Dermis blood vessel endothelial cell (primary cell): Measurements from ENCODE around the gene ZNF557. TPM values are rescaled to one million over a fixed set of nuclear protein-coding genes. Genes with fewer than 3 reads are reported as not detected.
A peak's percentile ranks its signal among the peaks of the same experiment; 100 is the strongest.
"Not testable (repeated sequence)": the region's sequence is repeated elsewhere in the genome, so short reads cannot be mapped to it uniquely, and the experiment has no call there.

Experiments
- DNase-seq: peaks from one replicate; pipeline ENCODE4 v3.0.0; 2010
- total RNA-seq: library from RNA; depleted of rRNA; stranded (reverse); fragments of >200 nt; gene quantifications from 2 replicates; pipeline ENCODE4 v1.2.3, GENCODE V29; 2014

ZNF557 gene
- total RNA-seq, result 14.9 and 22.3 TPM in 2 replicates

DNA sequence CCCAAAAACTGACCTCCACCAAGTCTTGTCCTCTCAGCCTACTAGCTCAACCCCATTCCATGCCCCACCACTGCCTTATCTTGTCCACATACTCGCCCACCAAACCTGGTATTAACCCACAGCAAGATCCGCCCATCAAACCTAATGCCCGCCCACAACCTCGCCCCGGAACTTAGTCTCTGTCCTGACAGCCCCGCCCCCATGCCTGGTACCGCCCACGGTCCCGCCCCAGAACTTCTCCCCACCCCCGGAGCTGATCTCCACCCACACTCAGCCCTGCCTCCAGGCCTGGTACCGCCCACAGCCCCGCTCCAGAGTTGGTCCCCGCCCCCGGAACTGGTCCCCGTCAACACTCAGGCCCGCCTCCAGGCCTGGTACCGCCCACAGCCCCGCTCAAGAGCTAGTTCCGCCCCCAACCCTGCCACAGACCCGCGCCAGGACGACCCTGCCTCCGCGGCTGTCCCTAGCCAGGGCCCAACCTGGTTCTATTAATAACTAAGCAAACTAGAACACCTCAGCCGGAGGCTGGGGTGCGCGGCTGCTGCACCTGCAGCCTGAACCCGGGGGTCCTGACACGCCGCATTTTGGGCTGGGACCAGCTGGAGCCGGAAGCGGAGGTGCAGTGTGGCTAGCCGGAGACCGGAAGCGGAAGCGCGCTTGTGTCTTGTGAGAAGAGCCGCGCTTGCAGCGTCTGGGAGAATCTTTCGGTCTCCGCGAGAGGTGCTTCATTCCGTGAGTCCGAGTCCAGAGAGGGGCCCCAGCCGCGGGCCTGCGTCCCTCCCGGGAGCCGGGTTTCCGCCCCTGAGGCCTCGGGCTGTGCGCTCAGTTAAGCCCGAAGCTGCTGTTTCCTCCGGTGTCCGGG, at the start of gene ZNF557:
Gene ZNF557, plus strand, starts transcription at position 662 of the 862 bp plus-strand sequence. CDS start 5,372 bp downstream, outside the sequence.
- DNase-seq, result peak; percentile 98

DNA sequence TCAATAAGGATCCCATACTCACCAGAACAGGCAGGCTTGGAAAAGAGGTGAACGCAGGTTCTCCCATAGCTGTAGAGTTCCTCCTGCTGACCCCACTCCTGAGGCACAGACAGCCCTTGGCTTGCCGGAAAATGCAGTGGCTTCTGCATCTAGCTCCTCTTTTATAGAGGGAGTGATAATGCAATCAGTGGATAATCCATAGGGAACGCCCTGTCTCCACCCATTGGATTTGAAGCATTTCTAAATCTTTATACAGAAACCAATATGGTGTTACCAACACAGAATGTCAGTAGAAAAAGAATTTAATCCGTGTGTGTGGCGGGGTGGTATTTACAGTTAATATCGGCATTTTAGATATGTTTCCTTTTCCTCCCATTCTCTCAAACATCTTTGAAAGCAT, 48.2 kb upstream of the ZNF557 start, which contains the start of gene MBD3L2B:
Gene MBD3L2B, minus strand, starts transcription at position 101 of the 400 bp plus-strand sequence. Its CDS starts 34 bp downstream, at position 67.
- not testable (repeated sequence) for DNase-seq

DNA sequence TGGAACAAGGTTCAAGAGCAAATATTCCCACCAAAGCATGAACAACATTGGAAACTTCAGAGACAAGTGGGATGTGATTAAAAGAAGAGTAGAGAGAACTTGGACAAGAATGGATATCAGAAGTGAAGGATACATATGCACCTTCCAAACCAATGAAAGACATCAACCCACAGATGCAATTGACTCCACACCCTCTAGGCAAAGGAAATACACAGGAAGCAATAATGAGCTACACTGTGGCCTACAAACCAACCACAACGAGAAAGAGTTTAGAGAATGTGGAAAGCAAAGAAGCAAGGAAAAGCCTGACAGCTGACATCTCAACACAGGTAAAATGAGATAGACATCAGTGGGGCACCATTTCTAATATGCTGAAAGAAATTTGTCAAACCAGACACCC, 40.7 kb upstream of the ZNF557 start:
- not testable (repeated sequence) for DNase-seq

DNA sequence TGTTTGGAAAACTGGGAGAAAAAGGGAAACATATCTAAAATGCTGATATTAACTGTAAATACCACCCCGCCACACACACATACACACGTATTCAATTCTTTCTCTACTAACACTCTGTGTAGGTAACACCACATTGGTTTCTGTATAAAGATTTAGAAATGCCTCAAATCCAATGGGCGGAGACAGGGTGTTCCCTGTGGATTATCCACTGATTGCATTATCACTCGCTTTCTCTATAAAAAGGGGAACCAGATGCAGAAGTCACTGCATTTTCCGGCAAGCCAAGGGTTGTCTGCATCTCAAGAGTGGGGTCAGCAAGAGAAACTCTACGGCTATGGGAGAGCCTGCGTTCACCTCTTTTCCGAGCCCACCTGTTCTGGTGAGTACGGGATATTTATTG, 39.2 kb upstream of the ZNF557 start, which contains the start of gene MBD3L5:
Gene MBD3L5, plus strand, starts transcription at position 301 of the 400 bp plus-strand sequence. Its CDS starts 34 bp downstream, at position 335.
- DNase-seq, result not testable (repeated sequence)

DNA sequence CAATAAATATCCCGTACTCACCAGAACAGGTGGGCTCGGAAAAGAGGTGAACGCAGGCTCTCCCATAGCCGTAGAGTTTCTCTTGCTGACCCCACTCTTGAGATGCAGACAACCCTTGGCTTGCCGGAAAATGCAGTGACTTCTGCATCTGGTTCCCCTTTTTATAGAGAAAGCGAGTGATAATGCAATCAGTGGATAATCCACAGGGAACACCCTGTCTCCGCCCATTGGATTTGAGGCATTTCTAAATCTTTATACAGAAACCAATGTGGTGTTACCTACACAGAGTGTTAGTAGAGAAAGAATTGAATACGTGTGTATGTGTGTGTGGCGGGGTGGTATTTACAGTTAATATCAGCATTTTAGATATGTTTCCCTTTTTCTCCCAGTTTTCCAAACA, 29.4 kb upstream of the ZNF557 start, which contains the start of gene MBD3L4:
Gene MBD3L4, minus strand, starts transcription at position 101 of the 400 bp plus-strand sequence. Its CDS starts 35 bp downstream, at position 66.
- not testable (repeated sequence) for DNase-seq

DNA sequence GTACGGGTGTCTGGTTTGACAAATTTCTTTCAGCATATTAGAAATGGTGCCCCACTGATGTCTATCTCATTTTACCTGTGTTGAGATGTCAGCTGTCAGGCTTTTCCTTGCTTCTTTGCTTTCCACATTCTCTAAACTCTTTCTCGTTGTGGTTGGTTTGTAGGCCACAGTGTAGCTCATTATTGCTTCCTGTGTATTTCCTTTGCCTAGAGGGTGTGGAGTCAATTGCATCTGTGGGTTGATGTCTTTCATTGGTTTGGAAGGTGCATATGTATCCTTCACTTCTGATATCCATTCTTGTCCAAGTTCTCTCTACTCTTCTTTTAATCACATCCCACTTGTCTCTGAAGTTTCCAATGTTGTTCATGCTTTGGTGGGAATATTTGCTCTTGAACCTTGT, 27.9 kb upstream of the ZNF557 start:
- DNase-seq, result not testable (repeated sequence)

DNA sequence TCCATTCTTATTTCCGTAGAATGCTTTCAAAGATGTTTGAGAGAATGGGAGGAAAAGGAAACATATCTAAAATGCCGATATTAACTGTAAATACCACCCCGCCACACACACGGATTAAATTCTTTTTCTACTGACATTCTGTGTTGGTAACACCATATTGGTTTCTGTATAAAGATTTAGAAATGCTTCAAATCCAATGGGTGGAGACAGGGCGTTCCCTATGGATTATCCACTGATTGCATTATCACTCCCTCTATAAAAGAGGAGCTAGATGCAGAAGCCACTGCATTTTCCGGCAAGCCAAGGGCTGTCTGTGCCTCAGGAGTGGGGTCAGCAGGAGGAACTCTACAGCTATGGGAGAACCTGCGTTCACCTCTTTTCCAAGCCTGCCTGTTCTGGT, 20.5 kb upstream of the ZNF557 start, which contains the start of gene MBD3L2:
Gene MBD3L2, plus strand, starts transcription at position 301 of the 400 bp plus-strand sequence. Its CDS starts 53 bp downstream, at position 354.
- DNase-seq, result not testable (repeated sequence)

DNA sequence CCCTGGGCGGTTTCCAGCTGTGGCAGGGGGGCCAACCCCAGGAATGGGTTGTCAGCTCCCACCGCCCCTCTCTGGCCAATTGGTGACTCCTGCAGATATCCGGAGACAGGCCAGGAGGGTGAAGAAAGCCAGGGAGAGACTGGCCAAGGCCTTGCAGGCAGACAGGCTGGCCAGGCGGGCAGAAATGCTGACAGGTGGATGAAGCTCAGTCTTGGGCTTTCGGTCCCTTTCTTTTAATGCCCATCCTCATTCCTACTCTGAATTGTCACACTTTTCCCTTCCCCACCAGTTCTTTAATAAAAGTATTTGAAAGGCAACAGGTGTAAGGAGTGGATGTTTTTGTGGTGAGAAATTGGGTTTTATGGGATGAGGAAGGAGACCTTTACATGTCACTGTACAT, 18.1 kb upstream of the ZNF557 start:
- not testable (repeated sequence) for DNase-seq

DNA sequence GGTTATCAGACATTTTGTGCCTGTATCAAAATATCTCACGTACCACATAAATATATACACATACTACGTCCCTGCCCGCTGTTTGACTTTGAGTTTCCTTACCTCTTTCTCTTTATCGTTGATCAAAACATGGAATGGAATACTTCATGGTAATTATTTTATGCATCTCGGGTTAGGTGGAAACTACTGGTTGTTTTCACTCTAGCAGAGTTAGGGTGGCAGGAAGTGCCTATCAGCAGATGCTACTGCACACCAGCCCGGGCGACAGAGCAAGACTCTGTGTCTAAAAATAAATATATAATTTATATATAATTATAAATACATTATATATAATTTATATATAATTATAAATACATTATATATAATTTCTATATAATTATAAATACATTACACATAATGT, 16.6 kb upstream of the ZNF557 start:
- not testable (repeated sequence) for DNase-seq

DNA sequence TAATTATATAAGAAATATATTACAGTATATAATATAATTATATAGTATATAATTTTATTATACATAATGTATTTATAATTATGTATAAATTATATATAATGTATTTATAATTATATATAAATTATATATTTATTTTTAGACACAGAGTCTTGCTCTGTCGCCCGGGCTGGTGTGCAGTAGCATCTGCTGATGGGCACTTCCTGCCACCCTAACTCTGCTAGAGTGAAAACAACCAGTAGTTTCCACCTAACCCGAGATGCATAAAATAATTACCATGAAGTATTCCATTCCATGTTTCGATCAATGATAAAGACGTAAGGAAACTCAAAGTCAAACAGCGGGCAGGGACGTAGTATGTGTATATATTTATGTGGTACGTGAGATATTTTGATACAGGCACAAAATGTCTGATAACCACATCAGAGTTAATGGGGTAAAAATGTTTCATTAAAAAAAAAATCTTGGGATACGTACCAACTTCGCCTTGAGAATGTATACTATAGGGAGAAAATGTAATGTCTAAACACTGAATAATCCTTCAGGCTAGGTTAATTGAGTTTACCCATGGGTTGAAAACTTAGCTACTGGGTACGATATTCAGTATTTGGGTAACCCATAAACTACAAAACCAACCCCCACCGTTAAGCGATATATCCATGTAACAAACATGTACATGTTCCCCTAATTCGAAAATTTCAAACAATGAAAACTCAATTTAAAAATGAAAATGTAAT, 14.7 kb upstream of the ZNF557 start:
- DNase-seq, result not testable (repeated sequence)

DNA sequence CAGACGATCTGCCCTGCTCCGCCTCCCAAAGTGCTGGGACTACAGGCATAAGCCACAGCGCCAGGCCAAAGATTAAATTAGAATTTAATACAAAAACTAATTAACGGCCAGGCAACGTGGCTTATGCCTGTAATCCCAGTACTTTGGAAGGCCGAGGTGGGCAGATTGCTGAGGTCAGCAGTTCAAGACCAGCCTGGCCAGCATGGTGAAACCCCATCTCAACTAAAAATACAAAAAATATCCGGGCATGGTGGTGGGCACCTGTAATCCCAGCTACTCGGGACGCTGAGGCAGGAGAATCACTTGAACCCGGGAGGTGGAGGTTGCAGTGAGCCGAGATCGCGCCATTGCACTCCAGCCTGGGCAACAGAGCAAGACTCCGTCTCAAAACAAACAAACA, 13.8 kb upstream of the ZNF557 start:
- not testable (repeated sequence) for DNase-seq

DNA sequence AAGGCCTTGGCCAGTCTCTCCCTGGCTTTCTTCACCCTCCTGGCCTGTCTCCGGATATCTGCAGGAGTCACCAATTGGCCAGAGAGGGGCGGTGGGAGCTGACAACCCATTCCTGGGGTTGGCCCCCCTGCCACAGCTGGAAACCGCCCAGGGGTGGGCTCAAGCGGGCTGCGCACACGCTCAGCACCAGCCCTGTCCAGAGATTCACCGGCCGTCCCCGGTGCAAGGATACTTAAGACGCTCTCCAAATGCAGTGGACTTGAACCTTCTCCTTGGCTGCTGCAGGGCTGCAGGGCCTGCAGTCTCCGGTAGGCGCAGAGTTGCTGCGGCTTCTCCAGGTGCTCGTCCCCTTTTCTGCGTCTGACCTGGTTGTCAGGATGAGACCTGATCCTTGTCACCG, 13.1 kb upstream of the ZNF557 start:
- not testable (repeated sequence) for DNase-seq

DNA sequence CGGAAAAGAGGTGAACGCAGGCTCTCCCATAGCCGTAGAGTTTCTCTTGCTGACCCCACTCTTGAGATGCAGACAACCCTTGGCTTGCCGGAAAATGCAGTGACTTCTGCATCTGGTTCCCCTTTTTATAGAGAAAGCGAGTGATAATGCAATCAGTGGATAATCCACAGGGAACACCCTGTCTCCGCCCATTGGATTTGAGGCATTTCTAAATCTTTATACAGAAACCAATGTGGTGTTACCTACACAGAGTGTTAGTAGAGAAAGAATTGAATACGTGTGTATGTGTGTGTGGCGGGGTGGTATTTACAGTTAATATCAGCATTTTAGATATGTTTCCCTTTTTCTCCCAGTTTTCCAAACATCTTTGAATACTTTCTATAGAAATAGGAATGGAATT, 10.9 kb upstream of the ZNF557 start, which contains the start of gene MBD3L3:
Gene MBD3L3, minus strand, starts transcription at position 101 of the 400 bp plus-strand sequence. Its CDS starts 71 bp downstream, at position 30.
- DNase-seq, result not testable (repeated sequence)

DNA sequence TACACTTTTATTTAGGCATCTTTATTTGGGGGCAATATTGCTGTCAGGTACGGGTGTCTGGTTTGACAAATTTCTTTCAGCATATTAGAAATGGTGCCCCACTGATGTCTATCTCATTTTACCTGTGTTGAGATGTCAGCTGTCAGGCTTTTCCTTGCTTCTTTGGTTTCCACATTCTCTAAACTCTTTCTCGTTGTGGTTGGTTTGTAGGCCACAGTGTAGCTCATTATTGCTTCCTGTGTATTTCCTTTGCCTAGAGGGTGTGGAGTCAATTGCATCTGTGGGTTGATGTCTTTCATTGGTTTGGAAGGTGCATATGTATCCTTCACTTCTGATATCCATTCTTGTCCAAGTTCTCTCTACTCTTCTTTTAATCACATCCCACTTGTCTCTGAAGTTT, 9.5 kb upstream of the ZNF557 start:
- DNase-seq, result not testable (repeated sequence)

DNA sequence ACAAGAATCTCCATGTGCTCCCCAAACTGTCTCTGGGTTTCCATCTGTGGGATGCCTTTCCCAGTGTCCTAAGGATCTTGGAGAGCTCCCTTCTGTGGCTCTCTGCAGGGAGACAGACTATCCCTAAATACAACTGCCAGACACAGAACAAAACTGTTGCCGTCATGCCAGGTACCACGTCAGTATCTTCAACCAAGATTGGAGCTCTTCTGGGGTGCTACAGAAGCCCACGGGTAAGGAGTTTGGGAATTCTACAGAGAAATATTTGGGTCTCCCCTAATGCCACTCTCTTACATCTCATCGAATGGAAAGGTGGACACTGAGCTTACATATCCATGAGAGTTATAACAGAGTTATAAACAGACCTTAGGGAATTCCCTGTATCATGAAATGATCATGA, 6.2 kb upstream of the ZNF557 start:
- DNase-seq, result no peak

DNA sequence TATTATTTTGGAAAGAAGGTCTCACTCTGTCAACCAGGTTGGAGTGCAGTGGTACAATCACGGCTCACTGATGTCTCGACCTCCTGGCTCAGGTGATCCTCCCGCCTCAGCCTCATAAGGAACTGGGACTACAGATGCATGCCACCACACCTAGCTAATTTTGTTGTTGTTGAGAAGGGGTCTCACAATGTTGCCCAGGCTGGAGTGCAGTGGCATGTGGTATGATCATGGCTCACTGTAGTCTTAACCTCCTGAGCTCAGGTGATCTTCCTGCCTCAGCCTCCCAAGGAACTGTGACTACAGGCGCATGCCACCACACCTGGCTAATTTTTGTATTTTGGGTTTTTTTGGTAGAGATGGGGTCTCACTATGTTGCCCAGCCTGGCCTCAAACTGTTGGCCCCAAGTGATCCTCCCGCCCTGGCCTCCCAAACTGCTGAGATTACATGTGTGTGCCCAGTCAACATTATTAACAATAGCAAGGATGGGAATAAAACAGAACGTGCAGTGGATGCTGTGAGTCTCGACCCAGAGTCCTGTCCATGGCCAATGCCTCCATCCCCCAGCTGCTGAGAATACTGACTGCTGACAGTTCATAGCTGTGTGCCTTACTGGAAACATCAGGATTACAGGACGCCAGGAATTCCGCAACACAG, 5.6 kb upstream of the ZNF557 start:
- no peak for DNase-seq

DNA sequence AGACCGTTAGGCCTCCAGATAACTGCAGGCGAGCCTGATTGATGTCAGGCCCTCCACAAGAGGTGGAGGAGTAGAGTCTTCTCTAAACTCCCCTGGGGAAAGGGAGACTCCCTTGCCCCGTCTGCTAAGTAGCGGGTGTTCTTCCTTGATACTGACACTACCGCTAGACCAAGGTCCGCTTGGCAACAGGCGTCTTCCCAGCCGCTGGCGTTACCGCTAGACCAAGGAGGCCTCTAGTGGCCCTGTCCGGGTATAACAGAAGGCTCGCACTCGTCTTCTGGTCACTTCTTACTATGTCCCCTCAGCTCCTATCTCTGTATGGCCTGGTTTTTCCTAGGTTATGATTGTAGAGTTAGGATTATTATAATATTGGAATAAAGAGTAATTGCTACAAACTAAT, 2.4 kb upstream of the ZNF557 start:
- DNase-seq, result peak; percentile 42

DNA sequence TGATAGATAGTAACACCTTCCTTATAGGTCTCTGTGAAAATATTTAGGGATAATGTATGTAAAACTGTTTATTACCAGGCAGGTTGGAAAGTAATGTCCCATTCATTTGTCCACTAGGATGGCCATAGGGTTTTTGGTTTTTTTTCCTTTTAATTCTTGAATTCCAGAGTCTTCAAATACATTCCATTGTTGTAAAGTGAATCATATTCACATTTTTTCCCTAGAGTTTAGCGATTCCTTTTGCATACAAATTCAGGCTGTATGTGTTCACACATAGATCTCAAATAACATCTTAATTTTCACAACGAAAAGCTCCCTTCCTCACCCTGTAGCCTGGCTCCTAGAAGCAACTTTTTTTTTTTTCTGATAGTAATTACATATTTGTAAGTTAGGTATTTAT, 1.8 kb upstream of the ZNF557 start:
- no peak for DNase-seq

DNA sequence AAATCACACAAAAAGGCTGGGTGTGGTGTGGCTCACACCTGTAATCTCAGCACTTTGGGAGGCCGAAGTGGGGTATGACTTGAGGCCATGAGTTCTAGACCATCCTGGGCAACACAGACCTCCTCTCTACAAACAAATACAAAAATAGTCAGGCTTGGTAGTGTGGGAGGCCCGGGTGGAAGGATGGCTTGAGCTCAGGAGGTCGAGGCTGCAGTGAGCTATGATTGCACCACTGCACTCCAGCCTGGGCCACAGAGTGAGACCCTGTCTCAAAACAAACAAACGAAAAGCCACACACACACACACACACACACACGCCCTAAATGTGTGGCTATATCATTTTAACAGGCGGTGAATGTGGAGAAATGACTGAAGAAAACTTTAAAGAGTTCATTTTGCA, 904 bp upstream of the ZNF557 start:
- no peak for DNase-seq

DNA sequence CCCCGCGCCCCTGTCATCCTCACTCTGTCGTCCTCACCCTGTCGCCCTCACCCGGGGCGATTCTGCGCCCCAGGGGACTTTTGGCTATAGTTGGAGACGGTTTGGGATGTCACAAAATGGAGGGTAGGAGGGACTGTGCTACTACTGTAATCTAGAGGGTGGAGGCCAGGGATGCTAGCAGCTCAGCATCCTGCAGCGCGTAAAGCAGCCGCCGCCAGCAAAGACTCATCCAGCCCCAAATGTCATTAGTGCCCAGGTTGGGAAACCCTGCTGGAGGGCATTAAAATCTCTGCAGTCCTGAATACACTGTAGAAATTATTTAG, 362 bp downstream of the ZNF557 start:
- DNase-seq, result peak; percentile 39

DNA sequence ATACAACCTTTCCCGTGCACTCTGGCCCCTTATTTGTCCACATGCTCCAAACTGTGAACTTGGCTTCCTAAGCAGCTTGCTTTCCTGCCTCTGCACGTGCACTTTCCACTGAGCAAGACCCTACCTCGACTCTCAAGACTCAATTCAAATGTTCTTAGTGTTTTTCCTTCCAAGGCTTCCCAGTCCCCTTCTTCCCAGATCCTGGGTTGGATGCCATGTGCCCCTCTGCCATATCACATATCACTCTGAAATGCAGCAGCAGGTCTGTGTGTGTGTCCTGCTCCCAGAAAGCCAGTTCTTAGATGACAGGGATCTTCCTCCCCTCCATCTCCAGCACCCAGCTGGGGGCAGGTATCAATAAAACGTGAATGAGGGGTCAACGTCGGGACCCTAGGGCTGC, 3.0 kb downstream of the ZNF557 start:
- no peak for DNase-seq

DNA sequence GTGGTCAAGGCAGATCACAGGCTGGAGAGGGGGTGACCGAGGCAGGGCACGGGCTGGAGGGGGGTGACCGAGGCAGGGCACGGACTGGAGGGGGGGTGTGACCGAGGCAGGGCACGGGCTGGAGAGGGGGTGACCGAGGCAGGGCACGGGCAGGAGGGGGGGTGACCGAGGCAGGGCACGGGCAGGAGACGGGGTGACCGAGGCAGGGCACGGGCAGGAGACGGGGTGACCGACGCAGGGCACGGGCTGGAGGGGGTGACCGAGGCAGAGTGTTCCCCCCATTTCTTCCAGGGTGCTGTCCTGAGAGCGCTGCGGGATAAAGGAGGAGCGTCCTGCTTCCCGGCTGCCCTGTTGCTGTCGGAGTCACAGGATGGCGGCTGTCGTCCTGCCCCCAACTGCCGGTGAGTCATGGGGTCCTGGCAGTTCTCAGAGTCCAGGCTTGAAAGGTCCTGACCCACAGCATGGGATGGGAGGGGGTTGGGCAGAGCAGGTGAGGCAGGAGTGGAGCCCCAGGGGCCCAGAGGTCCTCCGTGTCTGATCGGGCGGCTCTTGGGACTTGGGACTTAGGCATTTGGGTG, 5.3 kb downstream of the ZNF557 start:
- DNase-seq, result no peak
